SW 1271 (cell line): Measurements from ENCODE around the gene PAQR7.
"Not testable (repeated sequence)": the region's sequence is repeated elsewhere in the genome, so short reads cannot be mapped to it uniquely, and the experiment has no call there.

Experiments
- DNase-seq, 2 experiments: peaks; one replicate each; lab custom pipeline; 2025; lab: John Stamatoyannopoulos, UW

Gene PAQR7

DNA sequence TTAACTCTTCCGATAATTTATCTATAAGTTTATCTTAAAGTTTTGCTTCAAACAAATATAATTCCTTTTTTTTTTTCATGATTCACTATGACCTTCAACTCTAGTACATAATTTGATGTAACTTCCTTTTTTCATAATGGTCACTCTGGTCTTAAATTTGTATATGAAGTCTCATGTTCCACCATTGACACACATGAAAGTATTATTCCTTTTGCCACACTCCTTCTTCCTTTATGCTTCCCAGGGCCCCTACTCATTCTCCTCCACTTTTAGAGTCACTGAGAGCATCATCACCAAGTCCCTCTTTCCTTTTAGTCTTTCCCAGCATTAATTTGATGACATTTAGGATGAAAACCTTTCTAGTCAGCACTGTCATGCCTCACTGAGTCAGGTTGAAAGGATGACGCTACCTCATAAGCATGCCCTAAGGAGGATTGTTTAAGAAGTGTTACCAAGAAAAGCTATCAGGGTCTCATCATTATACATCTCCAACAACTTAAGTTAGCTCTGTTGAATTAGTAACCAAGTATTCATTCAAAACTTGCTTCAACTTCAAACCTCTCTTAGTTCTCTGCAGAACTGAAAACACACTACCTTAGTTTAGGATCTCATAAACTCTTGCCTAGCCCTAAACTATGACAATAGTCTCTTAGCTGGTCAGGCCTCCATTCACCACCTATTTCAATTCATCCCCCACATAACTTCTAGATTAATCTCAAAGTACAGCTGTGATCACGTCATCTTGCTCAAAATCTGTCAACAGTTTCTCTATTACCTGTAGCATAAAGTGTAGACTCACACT, 30.8 kb downstream of the PAQR7 start:
- no peak for DNase-seq

DNA sequence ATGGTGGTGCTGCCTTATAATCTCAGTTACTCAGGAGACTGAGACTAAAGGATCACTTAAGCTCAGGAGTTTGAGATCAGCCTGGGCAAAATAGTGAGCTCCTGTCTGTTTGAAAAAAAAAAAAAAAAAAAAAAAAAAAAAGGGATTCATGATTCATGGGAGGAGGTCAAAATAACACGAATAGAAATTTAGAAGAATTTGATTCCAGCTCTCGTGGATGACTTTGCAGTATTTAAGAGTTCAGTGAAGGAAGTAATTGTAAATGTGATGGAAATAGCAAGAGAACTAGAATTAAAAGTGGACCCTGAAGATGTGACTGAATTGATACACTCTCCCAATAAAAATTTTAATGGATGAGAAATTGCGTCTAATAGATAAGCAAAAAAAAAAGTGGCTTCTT, 32.0 kb downstream of the PAQR7 start:
- no peak for DNase-seq

DNA sequence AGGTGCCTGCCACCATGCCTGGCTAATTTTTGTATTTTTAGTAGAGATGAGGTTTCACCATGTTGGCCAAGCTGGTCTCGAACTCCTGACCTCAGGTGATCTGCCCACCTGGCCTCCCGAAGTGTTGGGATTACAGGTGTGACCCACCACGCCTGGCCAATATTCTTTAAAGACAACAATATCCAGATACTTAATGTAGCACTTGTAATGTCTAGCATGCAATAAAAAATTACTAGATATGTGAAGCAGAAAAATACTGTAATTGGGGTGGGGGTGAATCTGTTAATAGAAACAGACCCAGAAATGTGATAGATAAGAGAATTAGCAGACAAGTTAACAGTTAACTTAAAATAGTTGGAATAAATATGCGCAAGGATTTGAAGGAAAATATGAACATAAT, 35.7 kb downstream of the PAQR7 start:
- not testable (repeated sequence) for DNase-seq

DNA sequence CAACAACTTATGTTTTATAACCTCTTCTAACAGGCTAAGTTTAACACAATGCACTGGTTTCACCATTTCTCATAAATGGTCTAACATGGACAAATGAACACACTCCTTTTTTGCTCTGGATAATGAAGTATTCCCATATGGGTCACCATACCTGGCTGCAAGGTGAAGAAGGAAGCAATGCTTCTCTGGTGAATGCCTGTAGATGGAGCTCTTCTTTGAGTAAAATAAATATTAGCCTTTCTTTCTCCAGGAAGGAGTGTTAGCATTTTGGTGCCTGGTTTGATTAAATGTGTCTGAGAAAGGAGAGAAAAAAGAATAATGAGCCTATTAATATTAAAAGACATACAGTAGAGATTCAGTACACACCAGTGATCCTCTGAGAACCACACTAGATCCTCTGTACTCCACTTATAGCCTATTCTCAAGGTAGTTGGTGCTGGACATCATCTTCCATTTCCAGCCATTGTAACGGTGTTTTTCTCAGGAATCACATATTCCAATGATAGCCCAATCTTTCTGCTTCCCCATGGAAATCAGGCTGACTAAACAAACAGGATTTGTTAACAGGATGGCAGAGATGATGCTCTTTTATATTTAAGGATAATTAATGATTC, 38.1 kb downstream of the PAQR7 start:
- peak in 1 of 2 experiments; percentile 10 for DNase-seq

DNA sequence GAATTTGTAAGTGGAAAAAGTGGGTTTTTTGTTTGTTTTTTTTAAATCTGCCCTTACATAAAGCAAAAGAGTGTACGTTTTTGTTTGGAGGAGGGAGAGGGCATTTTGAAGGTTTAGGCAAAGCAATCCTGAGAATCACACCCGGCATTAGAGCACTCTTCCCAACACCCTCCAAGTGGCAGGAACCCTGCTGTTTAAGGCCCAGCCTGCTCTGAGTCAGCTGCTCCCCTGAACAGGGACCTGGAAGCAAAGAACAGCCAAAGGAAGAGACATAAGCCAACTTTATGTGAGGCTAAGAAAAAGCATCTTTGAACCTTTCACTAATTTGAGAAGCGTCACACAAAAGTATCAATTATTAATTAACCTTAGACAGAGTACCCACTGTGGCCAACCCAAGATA, 38.8 kb downstream of the PAQR7 start:
- no peak for DNase-seq

DNA sequence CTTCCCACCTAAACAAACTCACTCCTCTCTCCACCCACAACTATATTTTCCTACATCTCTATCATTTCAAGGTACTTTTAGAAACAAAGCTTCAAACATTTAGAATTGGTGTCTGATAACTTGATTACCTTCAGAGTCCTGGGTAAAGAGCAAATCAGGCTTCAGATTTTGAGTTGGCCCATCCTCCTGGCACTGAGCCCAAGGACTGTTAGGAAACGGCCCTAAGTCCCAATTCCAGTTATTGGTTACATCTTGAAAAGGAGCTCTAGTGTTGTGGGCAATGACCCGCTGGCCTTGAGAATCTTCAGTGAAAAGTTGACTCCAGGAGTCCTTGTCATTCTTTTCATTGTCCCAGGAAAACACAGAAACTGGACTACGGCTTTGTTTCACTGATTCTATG, 40.6 kb downstream of the PAQR7 start:
- no peak for DNase-seq

DNA sequence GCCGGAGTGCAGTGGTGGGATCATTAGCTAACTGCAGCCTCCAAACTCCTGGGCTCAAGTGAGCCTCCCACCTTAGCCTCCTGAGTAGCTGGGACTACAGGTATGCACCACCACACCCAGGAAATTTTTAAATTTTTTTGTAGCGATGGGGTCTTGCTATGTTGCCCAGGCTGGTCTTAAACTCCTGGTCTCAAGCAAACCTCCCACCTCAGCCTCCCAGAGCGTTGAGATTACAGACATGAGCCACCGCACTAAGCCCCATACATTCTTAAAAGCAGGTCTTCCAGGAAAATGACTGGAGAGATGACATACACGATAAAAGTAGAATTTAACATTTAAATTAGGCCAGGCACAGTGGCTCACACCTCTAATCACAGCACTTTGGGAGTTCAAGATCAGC, 42.4 kb downstream of the PAQR7 start:
- DNase-seq, result no peak

DNA sequence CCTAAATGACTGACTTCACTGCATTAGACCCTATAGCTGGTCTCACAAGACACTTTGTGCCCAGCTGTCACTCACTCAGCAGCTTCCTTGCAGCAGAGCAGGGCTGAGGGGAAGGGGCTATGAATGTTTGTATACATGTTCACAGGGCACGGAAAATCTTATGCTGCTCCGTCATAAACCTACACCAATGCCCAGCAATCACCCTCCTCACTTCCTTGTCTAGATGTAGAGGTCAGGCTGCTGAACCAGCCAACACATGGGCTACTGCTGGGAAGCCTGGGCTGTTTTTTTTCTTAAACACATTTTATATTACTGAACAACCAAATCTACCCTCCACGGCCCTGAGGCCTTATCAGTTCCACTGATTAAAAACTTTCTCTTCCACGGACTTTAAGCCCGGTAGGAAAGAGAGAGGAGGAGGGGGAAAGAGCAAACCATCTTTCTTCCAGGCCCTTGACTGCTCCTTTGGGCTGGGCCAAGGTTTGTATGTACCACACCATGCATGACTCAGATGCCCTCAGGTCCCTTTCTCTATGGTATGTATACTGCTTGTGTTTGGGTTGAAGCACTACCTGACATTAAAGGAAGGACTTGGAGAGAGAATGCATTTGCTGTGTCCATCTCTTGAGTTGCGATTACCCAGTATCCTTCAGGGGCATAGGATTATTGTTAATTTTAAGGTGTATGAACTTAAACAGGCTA, 43.0 kb downstream of the PAQR7 start:
- no peak for DNase-seq

DNA sequence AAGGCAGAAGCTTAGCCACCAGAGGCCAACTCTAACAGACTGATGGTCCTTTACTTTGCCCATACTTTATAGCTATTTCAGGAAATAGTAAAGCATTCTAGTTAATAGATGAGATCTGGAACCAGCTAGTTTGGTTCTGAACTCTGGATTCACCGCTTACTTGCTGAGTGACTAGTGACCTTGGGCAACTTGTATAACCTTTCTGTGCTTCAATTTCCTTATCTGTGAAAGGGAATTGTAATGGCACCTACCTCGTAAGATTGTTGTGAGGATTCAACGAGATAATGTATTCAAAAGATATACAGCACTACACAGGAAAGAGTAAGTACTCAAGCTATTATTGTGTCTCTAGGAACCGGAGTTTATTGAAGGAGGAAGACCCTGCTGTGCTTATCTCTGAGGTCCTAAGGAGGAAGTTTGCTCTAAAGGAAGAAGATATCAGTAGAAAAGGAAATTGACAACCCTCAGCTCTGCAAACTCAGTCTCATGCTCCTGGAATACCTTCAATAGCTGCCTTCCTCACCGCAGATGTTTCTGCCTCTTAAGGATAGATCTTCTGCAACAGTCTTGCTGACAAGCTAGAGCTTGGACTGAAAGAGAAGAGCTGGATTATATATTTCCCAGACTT, 43.8 kb downstream of the PAQR7 start:
- DNase-seq, result no peak

DNA sequence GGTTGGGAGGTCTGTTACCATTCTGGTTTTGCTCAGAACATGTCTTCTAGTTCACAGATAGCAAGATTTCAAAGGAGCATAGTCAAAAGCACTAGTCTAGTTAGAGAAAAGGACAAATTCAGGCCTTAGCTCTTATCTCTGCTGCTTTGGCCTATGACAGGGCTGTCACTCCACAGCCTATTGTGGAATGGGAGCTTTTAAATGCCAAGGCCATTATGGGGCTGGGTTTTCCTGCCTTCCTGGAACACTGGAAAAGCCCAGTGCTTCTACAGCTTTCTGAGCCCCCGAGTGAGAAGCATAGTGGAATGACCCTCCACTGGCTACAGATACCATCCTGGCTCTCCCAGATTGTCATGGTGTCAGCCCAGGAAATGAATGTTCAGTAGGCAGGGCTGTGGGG, 46.5 kb downstream of the PAQR7 start:
- DNase-seq, result no peak

DNA sequence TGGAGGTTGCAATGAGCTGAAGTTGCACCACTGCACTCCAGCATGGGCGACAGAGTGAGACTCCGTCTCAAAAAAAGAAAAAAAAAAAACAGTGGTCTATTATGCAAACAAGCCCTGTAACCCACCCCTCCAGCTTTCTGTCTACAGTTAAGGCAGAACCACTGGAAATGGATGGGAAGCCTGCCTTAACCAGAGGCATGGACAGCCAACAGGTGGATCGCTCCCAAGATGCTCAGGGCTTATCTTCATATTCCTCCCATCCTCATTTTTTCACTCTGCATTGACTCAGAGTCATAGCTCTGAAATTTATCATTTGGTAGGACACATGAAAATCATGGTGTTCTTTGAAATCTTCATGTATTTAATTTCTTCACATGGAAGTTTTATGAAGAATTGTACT, 47.0 kb downstream of the PAQR7 start:
- DNase-seq, result no peak

DNA sequence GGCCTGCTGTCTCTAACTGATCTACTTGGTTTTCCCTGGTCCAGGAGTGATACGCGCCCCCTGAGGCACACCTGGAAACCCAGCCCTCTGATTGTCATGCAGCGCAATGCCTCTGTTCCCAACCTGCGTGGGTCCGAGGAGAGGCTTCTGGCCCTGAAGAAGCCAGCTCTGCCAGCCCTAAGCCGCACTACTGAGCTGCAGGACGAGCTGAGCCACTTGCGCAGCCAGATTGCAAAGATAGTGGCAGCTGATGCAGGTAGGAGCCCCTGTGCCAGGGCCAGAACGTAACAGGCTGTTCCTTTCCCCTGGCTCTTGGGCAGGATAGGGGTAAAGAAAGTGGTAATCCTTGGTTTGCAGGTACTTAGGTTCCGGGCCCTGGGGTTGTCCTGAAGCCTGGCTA, 48.9 kb downstream of the PAQR7 start:
- no peak for DNase-seq

DNA sequence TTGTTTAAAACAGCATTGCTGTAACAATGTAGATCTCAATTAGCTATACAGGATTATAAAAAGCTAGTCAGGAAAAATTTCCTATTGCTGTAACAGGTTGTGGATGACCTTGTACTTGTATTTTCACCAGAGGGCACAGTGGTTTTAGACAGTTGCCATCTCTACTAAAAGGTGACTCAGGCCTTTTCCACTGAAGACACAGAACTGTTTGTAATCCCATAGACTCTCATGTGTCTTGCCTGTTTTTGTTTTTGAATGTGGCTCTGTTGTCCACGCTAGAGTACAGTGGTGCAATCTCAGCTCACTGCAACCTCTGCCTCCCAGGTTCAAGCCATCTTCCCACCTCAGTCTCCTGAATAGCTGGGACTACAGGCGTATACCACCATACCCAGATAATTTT, 49.9 kb downstream of the PAQR7 start:
- no peak for DNase-seq

DNA sequence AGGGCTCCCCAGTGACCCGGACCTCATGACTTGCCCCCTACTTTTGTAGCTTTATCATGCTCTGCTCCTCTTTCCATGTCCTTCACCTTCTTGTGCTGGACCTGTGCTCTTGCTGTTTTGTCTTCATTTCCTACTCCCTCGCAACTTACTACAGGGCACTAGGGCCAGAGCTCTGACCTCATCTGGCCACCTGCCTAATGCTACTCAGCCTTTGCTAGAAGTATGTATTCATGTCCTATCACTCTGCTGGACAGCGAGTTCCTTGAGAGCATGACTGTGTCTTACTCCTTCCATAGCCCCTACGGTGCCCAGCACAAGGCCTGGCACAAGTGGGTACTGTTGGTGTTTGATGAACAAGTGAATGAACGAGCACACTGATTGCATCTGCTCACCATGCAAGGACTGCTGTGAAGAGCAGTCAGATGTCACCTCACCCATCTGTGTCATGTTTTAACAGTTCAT, 53.8 kb downstream of the PAQR7 start:
- no peak for DNase-seq

DNA sequence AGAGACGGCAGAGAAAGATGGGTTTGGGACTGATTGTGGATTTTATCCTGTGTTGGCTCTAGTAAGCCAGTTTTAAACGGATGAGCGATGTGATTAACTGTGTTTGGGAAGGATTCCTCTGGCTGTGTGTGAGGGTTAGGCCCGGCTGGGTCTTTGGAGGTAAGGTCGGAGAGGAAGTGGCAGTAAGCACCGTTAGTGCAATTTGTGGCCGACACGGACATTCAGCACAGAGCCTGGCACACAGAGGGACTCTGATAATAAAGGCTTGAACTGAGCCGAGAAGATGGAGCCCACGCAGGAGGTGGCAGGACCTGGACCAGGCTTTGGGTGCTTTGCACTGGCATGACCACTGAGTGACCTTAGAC, 54.4 kb downstream of the PAQR7 start:
- DNase-seq, result no peak

DNA sequence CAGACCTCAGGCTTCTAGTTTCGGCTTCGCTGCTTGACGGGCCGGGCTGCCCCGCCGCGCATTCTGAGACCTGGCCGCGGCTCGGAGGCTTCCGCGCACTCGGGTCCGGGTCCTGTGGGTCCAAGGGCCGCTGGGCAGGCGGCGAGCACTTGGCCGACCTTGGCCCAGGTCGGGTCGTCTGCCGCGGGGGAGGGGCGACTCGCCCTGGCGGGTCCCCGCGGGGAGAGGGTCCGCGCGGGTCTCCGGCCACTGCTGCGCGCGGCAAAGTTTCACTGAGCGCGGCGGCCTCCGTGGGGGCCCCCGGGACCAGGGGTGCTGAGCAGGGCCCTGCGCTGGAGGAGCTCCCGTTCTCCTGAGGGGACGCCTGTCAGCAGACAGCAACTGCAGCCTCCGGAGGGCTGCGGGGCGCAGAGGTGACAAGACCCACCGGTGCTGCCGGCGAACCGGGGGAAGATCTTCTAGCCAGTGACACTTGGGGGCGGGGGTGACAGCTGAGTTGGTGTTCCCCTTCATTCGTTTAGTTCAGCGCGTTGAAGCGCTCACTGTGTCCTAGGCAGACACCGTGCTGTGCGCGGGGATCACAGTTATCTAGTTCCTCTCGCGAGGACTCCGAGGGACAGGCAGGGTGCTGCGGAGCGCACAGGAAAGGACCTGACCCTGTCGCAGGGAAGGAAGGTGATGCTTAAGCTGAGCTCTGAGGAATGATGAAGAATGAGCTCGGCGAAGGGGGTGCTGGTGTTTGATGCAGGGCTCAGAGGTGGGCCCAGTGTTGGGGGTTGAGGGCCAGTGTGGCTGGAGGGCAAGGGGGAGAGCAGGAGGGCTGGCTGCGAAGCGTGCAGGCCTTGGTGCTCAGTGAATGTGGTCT, 55.0 kb downstream of the PAQR7 start:
- DNase-seq, result peak in 1 of 2 experiments; percentile 9

DNA sequence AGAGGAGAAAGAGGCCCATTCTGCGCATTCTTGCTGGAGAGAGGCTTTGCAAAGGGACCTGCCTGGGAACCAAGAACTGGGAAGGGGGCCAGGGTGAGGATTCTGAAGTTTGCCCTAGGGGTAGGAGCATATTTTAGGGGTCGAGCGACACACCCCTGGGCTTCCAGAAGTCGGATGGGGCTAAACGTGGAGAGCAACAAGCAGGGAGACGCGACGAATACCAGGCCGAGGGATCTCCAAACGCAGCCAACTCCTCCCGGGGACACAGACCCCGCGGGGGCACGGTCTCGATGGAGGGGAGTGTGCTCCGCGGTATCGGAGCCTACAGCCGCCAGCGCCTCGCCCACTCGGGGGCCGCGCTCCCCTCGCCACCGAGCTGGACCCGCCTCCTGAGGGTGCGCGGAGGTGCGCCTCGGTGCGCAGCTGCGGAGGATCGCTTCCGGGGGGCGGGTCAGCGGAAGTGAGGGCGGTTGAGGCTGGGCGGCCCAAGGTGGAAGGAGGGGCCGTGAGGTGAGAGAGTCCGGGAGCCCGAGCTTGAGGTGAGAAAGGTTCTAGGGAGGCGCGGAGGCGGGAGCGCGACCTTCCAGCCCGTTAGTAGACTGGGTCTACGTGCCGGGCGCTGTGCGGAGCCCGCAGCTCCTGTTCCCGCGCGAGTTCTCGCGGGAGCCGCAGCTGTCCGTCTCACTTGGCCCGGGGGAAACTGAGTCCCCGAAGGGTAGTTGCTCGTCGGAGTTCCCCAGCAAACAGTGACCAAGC, 55.8 kb downstream of the PAQR7 start, which contains the start of gene MTFR1L:
Gene MTFR1L (plus strand): TSS at position 464 of the 756 bp plus-strand sequence. CDS start 3,151 bp downstream, outside the sequence.
- DNase-seq, result peak; percentile 45 to 59

DNA sequence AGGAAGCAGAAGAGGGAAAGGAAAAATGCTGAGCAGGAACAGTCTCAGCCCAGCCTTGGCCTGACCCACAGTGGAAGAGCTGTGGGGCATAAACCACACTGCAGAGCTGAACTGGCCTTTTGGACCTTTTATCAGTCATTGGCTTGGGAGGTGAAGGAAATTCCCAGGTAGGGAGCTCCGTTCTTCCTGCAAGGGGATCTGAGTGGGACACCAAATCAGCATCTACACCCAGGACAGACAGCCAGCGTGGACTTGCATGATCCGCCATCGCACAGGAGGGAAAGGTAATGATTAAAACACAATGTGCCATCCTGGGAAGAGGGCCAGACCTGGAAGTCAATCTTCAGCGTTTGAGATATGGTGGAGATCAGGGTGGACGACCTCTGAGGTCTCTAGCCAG, 56.9 kb downstream of the PAQR7 start:
- DNase-seq, result no peak

DNA sequence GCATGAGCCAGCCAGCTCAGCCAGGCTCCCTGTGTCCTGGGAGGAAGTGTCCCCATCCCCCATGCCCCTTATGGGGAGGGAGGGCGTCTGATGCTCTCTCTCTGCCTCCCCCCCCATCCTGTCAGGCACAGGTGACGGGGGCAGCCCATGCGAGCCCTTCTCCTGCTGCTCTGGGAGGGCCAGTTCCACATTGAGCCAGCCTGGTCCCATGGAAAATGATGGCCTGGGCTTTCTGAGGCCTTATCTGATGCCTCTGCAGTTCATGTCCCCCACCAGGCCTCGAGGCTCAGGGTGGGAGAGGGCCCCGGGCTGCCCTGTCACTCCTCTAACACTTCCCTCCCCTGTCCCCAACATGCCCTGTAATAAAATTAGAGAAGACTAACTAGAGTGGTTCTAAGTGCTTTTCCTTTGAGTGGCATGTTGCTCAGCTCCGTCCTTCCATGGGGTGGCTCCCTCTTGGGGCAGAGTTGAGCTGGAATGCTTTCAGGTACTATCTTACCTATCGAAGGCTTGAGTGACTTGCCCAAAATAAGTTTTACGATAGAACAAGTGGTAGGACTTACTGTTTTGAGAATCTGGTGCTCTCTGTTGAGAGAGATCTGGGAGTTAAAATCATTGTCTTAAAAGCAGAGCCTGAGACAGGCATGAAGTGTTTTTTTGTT, 57.5 kb downstream of the PAQR7 start:
- DNase-seq, result no peak

DNA sequence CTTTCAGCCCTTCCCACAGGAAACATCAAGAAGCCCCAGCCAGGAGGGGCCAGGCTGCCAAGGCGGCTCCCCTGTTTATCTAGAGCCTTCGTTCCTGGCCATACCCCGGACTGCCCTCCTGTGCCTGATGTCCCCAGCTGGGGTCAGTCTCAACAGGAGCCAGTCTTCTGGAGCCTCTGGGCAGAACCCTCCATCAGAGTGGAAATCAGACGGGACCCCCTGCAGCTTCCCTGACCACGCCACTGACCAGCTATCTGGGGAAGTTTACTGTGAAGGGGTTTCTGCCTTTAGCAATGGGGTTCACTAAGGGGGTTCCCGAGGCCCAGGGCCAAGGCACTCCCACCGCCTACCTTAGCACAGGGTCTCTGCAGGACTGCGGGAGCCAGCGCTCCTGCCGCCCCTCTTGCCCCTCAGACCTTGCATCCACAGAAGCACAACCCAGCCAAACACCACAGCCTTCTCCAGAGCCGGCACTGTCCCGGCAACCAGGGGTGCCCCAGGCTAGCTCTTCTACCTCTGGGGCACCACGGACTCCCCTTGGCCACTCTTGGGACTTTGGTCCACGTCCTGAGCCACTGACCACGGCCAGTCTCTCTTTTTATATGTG, 59.3 kb downstream of the PAQR7 start:
- no peak for DNase-seq
